Measurements from ENCODE around the gene C20orf173. TPM values are rescaled to one million over a fixed set of nuclear protein-coding genes. Genes with fewer than 3 reads are reported as not detected.

Gene C20orf173
- total RNA-seq, 1 donor: not detected

DNA sequence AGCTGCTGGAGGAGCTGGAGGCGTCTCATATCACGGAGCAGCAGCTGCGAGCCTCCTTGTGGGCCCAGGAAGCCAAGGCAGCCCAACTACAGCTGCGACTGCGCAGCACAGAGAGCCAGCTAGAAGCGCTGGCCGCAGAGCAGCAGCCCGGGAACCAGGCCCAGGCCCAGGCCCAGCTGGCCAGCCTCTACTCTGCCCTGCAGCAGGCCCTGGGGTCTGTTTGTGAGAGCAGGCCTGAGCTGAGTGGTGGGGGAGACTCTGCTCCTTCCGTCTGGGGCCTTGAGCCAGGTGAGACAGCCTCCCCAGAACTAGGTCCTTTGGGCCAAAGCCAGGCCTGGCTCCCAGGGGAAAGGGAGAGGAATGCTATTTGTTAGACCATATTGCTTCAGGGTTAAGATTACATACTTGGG lies 31.7 kb downstream of the C20orf173 start:
- TF ChIP-seq CTCF (IDR thresholded peaks at IDR 0.05; ENCODE audit: extremely low read depth, low read depth, low read length): no peak
- no peaks in the 10 kb centered on the region for H3K27me3 ChIP-seq (ENCODE audit: insufficient read depth, low read length)
- DNase-seq (ENCODE audit: insufficient read length, low spot score, missing footprints): no peak
- no peak overlapping the region for H3K4me3 ChIP-seq (ENCODE audit: insufficient read depth, low read length)
- H4K20me1 ChIP-seq (ENCODE audit: insufficient read depth, low read length): no peaks in the 10 kb centered on the region
- H2AFZ ChIP-seq (ENCODE audit: low read length): no peak overlapping the region
- H3K9me3 ChIP-seq (ENCODE audit: low read depth, low read length): no peaks in the 10 kb centered on the region
- peaks cover 81% of the 10 kb centered on the region for H3K36me3 ChIP-seq (ENCODE audit: insufficient read depth, low read length)
- no peak overlapping the region for H3K4me2 ChIP-seq (ENCODE audit: insufficient read depth, low read length)
- no peaks in the 10 kb centered on the region for H3K4me1 ChIP-seq (ENCODE audit: insufficient read depth, low read length)
- no peaks in the 10 kb centered on the region for H3K79me2 ChIP-seq (ENCODE audit: insufficient read depth, low read length)
- H3K27ac ChIP-seq (ENCODE audit: low read depth, low read length): no peak overlapping the region

DNA sequence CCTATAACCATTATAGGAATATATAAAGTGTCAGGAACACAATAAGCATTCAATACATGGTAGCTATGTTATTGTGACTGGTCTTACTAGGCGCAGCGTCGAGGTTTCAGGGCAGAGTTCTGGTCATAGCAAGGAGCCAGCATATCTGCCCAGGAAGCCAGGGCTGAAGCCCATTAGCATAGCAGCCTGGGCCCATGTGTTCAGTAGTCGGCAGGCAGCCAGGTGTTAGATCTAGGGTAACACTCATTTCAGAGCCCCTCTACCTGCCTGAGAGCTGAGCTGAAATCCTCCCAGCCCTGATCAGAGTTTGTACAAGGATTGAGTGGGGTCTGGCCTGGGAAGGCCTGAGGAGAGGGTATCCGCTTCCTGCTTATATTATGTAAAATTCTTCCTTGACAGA lies 32.1 kb downstream of the C20orf173 start:
- no peak overlapping the region for H3K4me3 ChIP-seq (ENCODE audit: insufficient read depth, low read length)
- no peaks in the 10 kb centered on the region for H4K20me1 ChIP-seq (ENCODE audit: insufficient read depth, low read length)
- DNase-seq (ENCODE audit: insufficient read length, low spot score, missing footprints): no peak
- H3K27ac ChIP-seq (ENCODE audit: low read depth, low read length): no peak overlapping the region
- no peaks in the 10 kb centered on the region for H3K9me3 ChIP-seq (ENCODE audit: low read depth, low read length)
- no peak overlapping the region for H3K4me2 ChIP-seq (ENCODE audit: insufficient read depth, low read length)
- H3K4me1 ChIP-seq (ENCODE audit: insufficient read depth, low read length): no peaks in the 10 kb centered on the region
- no peaks in the 10 kb centered on the region for H3K79me2 ChIP-seq (ENCODE audit: insufficient read depth, low read length)
- H3K27me3 ChIP-seq (ENCODE audit: insufficient read depth, low read length): no peaks in the 10 kb centered on the region
- H3K36me3 ChIP-seq (ENCODE audit: insufficient read depth, low read length): peaks cover 79% of the 10 kb centered on the region
- no peak overlapping the region for H2AFZ ChIP-seq (ENCODE audit: low read length)
- no peak for TF ChIP-seq CTCF (IDR thresholded peaks at IDR 0.05; ENCODE audit: extremely low read depth, low read depth, low read length)

DNA sequence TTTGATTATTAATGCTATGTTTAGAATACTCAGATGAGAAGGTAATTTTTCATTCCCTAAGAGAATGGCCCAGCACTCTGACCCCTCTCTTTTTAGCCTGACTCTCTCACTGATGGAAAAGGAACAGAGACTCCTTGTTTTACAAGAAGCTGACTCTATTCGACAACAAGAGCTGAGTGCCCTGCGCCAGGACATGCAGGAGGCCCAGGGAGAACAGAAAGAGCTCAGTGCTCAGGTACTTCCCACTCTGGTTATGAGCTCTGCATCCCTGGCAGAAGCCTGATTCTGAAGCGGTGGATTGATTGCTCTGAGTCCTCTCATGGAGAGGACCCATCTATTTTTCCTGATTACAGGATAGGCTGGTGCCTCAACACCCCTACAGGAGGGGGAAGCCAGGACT lies 33.0 kb downstream of the C20orf173 start:
- H2AFZ ChIP-seq (ENCODE audit: low read length): no peak overlapping the region
- DNase-seq (ENCODE audit: insufficient read length, low spot score, missing footprints): no peak
- H3K4me2 ChIP-seq (ENCODE audit: insufficient read depth, low read length): no peak overlapping the region
- no peaks in the 10 kb centered on the region for H3K9me3 ChIP-seq (ENCODE audit: low read depth, low read length)
- no peaks in the 10 kb centered on the region for H3K79me2 ChIP-seq (ENCODE audit: insufficient read depth, low read length)
- TF ChIP-seq CTCF (IDR thresholded peaks at IDR 0.05; ENCODE audit: extremely low read depth, low read depth, low read length): no peak
- H3K36me3 ChIP-seq (ENCODE audit: insufficient read depth, low read length): peaks cover 79% of the 10 kb centered on the region
- no peaks in the 10 kb centered on the region for H3K27me3 ChIP-seq (ENCODE audit: insufficient read depth, low read length)
- H3K27ac ChIP-seq (ENCODE audit: low read depth, low read length): no peak overlapping the region
- no peak overlapping the region for H3K4me3 ChIP-seq (ENCODE audit: insufficient read depth, low read length)
- no peaks in the 10 kb centered on the region for H4K20me1 ChIP-seq (ENCODE audit: insufficient read depth, low read length)
- no peaks in the 10 kb centered on the region for H3K4me1 ChIP-seq (ENCODE audit: insufficient read depth, low read length)

DNA sequence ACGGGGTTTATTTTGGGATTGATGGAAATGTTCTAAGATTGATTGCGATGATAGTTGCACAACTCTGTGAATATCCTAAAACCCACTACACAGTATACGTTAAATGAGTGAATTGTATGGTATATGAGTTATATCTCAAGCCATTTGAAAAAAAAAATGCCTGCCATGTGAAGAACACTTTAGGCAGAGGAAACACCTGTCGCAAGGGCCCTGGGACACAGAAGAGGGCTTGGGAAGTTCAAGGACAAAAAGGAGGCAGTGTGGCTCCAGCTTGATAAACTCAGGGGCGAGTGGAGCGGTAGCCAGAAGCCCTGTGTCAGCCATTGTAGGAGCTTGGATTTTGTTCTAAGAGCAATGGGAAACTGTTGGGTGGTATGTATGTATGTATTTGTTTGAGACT lies 37.1 kb downstream of the C20orf173 start:
- Histone ChIP-seq H3K27ac (ENCODE audit: low read depth, low read length) (no peak overlapping the region), H3K36me3 (ENCODE audit: insufficient read depth, low read length) (peaks cover 78% of the 10 kb centered on the region)

More for the DNA sequence above, 37.1 kb downstream of the C20orf173 start:
- Histone ChIP-seq H3K79me2 (ENCODE audit: insufficient read depth, low read length) (no peaks in the 10 kb centered on the region), H2AFZ (ENCODE audit: low read length) (no peak overlapping the region), H3K4me1 (ENCODE audit: insufficient read depth, low read length) (no peaks in the 10 kb centered on the region), H3K9me3 (ENCODE audit: low read depth, low read length) (no peaks in the 10 kb centered on the region), H3K4me2 (ENCODE audit: insufficient read depth, low read length) (no peak overlapping the region), H3K27me3 (ENCODE audit: insufficient read depth, low read length) (no peaks in the 10 kb centered on the region), H4K20me1 (ENCODE audit: insufficient read depth, low read length) (no peaks in the 10 kb centered on the region), H3K4me3 (ENCODE audit: insufficient read depth, low read length) (no peak overlapping the region)
- no peak for DNase-seq (ENCODE audit: insufficient read length, low spot score, missing footprints)
- TF ChIP-seq CTCF (IDR thresholded peaks at IDR 0.05; ENCODE audit: extremely low read depth, low read depth, low read length): no peak

Measured in osteoblast (primary cell).